Measurements from ENCODE around the gene MAGI1. TPM values are rescaled to one million over a fixed set of nuclear protein-coding genes. Genes with fewer than 3 reads are reported as not detected.

The MAGI1 gene
- total RNA-seq, 1 donor from 2014 or later: 5.0 TPM

- no peak for TF ChIP-seq CTCF (IDR thresholded peaks at IDR 0.05; ENCODE audit: insufficient read depth, low read length, severe bottlenecking)
- FAIRE-seq (no peak), DNase-seq (ENCODE audit: low read depth) (no peak)
- no peaks in the 10 kb centered on the region for H3K27me3 ChIP-seq (ENCODE audit: control insufficient read depth, insufficient read depth, low read length)
- H3K36me3 ChIP-seq (ENCODE audit: control insufficient read depth, insufficient read depth, low read length): no peaks in the 10 kb centered on the region
- no peak overlapping the region for H3K4me3 ChIP-seq (ENCODE audit: low read depth, low read length)
Observed at GRCh38 chr3:66023738-66024385, 14.9 kb downstream of the MAGI1 start.

GRCh38 chr3:66023229-66023628, 15.5 kb downstream of the MAGI1 start:
- no peak overlapping the region for H3K4me3 ChIP-seq (ENCODE audit: low read depth, low read length)
- no peaks in the 10 kb centered on the region for H3K27me3 ChIP-seq (ENCODE audit: control insufficient read depth, insufficient read depth, low read length)
- DNase-seq (ENCODE audit: low read depth) (no peak), FAIRE-seq (no peak)
- TF ChIP-seq CTCF (IDR thresholded peaks at IDR 0.05; ENCODE audit: insufficient read depth, low read length, severe bottlenecking): no peak
- H3K36me3 ChIP-seq (ENCODE audit: control insufficient read depth, insufficient read depth, low read length): no peaks in the 10 kb centered on the region

GRCh38 chr3:66021731-66022131, 17.0 kb downstream of the MAGI1 start:
- FAIRE-seq (peak; percentile 68), DNase-seq (ENCODE audit: low read depth) (peak; percentile 87)
- TF ChIP-seq CTCF (IDR thresholded peaks at IDR 0.05; ENCODE audit: insufficient read depth, low read length, severe bottlenecking): no peak
- Histone ChIP-seq H3K36me3 (ENCODE audit: control insufficient read depth, insufficient read depth, low read length) (no peaks in the 10 kb centered on the region), H3K4me3 (ENCODE audit: low read depth, low read length) (peak overlapping the region; percentile 34), H3K27me3 (ENCODE audit: control insufficient read depth, insufficient read depth, low read length) (no peaks in the 10 kb centered on the region)

- no peak overlapping the region for H3K4me3 ChIP-seq (ENCODE audit: low read depth, low read length)
- DNase-seq (ENCODE audit: low read depth): no peak
- no peaks in the 10 kb centered on the region for H3K36me3 ChIP-seq (ENCODE audit: control insufficient read depth, insufficient read depth, low read length)
- TF ChIP-seq CTCF (IDR thresholded peaks at IDR 0.05; ENCODE audit: insufficient read depth, low read length, severe bottlenecking): no peak
- peak; percentile 43 for FAIRE-seq
- no peaks in the 10 kb centered on the region for H3K27me3 ChIP-seq (ENCODE audit: control insufficient read depth, insufficient read depth, low read length)
Observed at GRCh38 chr3:66019896-66020295, 18.8 kb downstream of the MAGI1 start.

- FAIRE-seq: no peak
- Histone ChIP-seq H3K36me3 (ENCODE audit: control insufficient read depth, insufficient read depth, low read length) (no peaks in the 10 kb centered on the region), H3K4me3 (ENCODE audit: low read depth, low read length) (no peak overlapping the region), H3K27me3 (ENCODE audit: control insufficient read depth, insufficient read depth, low read length) (no peaks in the 10 kb centered on the region)
- peak; percentile 87 for DNase-seq (ENCODE audit: low read depth)
- TF ChIP-seq CTCF (IDR thresholded peaks at IDR 0.05; ENCODE audit: insufficient read depth, low read length, severe bottlenecking): no peak
Observed at GRCh38 chr3:66018057-66019033, 20.4 kb downstream of the MAGI1 start.

All from bronchial epithelial cell (primary cell).